ENCODE measurements around the gene PIGC. TPM values are rescaled to one million over a fixed set of nuclear protein-coding genes. Genes with fewer than 3 reads are reported as not detected.

PIGC gene
- total RNA-seq, 1 donor from 2014 or later: 25.0 TPM

DNA sequence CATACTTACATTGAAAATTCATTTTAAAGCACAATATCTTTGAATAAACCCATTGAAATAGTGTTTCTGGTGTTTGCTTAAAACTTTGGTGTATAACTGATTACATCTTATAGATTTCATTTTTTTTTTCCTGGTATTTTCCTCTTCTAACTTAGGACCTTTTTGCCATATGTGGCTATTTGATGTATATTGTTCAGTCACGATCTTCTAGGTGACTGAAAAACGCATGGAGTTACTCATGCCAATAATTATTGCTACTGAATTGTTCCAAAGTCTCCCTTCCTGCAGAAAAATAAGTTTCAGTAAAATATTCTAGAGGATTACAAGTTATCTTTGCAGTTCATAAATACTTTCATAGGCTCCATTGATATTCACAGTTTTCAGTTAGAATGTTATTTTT, 46.2 kb downstream of the PIGC start:
- Mint-ChIP-seq H3K27ac (ENCODE audit: unreplicated experiment) (no peak overlapping the region), H3K4me1 (peaks cover 55% of the 10 kb centered on the region)

DNA sequence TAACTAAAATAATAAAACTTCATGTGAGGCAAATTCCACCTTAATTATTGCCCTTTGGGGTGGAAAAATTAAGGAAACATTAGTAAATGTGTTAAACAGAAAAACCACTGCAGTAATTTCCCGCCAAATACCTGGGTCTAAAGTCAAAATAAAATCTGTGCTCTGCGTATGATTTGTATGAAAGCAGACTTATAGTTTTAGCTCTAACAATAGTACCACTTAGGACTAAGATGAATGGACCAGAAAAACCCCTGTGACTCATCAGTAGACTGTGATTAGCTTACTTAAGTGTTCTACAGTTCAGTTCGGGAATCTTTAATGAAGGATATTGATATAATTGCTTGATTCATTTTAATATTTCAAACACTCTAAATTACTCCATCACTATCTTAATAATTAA, 46.6 kb downstream of the PIGC start:
- DNase-seq (ENCODE audit: low read depth, low spot score): no peak
- no peaks in the 10 kb centered on the region for H3K9me3 Mint-ChIP-seq
- TF ChIP-seq, protein P1, sequence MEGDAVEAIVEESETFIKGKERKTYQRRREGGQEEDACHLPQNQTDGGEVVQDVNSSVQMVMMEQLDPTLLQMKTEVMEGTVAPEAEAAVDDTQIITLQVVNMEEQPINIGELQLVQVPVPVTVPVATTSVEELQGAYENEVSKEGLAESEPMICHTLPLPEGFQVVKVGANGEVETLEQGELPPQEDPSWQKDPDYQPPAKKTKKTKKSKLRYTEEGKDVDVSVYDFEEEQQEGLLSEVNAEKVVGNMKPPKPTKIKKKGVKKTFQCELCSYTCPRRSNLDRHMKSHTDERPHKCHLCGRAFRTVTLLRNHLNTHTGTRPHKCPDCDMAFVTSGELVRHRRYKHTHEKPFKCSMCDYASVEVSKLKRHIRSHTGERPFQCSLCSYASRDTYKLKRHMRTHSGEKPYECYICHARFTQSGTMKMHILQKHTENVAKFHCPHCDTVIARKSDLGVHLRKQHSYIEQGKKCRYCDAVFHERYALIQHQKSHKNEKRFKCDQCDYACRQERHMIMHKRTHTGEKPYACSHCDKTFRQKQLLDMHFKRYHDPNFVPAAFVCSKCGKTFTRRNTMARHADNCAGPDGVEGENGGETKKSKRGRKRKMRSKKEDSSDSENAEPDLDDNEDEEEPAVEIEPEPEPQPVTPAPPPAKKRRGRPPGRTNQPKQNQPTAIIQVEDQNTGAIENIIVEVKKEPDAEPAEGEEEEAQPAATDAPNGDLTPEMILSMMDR (conservative IDR thresholded peaks at IDR 0.05): no peak
- no peak overlapping the region for H3K4me3 Mint-ChIP-seq
- H3K4me1 Mint-ChIP-seq: peaks cover 55% of the 10 kb centered on the region
- H3K27me3 Mint-ChIP-seq (ENCODE audit: low read depth): no peaks in the 10 kb centered on the region
- no peaks in the 10 kb centered on the region for H3K36me3 Mint-ChIP-seq (ENCODE audit: low read depth)
- no peak overlapping the region for H3K27ac Mint-ChIP-seq (ENCODE audit: unreplicated experiment)

More for the DNA sequence above, 46.2 kb downstream of the PIGC start:
- Mint-ChIP-seq H3K27me3 (ENCODE audit: low read depth) (no peaks in the 10 kb centered on the region), H3K9me3 (no peaks in the 10 kb centered on the region), H3K4me3 (no peak overlapping the region), H3K36me3 (ENCODE audit: low read depth) (no peaks in the 10 kb centered on the region)
- TF ChIP-seq, protein P1 (conservative IDR thresholded peaks at IDR 0.05): no peak
- no peak for DNase-seq (ENCODE audit: low read depth, low spot score)

- H3K4me1 Mint-ChIP-seq: peaks cover 64% of the 10 kb centered on the region
- no peak overlapping the region for H3K4me3 Mint-ChIP-seq
- H3K9me3 Mint-ChIP-seq: no peaks in the 10 kb centered on the region
- no peaks in the 10 kb centered on the region for H3K27me3 Mint-ChIP-seq (ENCODE audit: low read depth)
- H3K27ac Mint-ChIP-seq (ENCODE audit: unreplicated experiment): no peak overlapping the region
- TF ChIP-seq, protein P1 (conservative IDR thresholded peaks at IDR 0.05): no peak
- no peaks in the 10 kb centered on the region for H3K36me3 Mint-ChIP-seq (ENCODE audit: low read depth)
- no peak for DNase-seq (ENCODE audit: low read depth, low spot score)
These were observed 48.3 kb downstream of the PIGC start for GRCh38 chr1:172395576-172395975.

DNA sequence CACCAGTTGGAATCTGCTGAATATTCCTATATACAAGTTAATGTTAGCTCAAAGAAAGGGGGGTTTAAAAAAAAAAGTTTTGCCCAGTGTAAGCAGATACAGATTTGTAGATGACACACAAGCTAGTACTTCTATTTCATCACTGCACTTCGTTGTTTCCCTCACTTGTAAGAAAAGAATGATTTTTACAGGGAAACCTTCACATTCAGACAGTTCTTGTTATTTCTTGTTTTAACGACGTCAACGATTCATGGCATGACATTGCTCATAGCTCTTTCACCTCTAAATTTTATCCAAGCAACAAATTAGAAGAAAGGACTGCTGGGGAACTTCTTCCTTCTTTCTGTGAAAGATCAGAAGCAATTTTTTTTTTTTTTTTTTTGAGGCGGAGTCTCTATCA, 49.1 kb downstream of the PIGC start:
- Mint-ChIP-seq H3K27ac (ENCODE audit: unreplicated experiment) (no peak overlapping the region), H3K36me3 (ENCODE audit: low read depth) (no peaks in the 10 kb centered on the region), H3K27me3 (ENCODE audit: low read depth) (no peaks in the 10 kb centered on the region), H3K4me1 (peaks cover 64% of the 10 kb centered on the region), H3K4me3 (no peak overlapping the region), H3K9me3 (no peaks in the 10 kb centered on the region)
- TF ChIP-seq, protein P1 (conservative IDR thresholded peaks at IDR 0.05): no peak
- DNase-seq (ENCODE audit: low read depth, low spot score): no peak

- Mint-ChIP-seq H3K27me3 (ENCODE audit: low read depth) (no peaks in the 10 kb centered on the region), H3K36me3 (ENCODE audit: low read depth) (no peaks in the 10 kb centered on the region), H3K9me3 (no peaks in the 10 kb centered on the region), H3K4me1 (peaks cover 63% of the 10 kb centered on the region), H3K4me3 (no peak overlapping the region), H3K27ac (ENCODE audit: unreplicated experiment) (no peak overlapping the region)
- no peak for DNase-seq (ENCODE audit: low read depth, low spot score)
- TF ChIP-seq, protein P1 (conservative IDR thresholded peaks at IDR 0.05): no peak
These were observed 49.6 kb downstream of the PIGC start for GRCh38 chr1:172394141-172394751.

Measured in neural crest cell (in vitro differentiated cells).